ENCODE data around the gene VPS29.

VPS29 gene

GRCh38 chr12:110501752-110502738 is at the start of gene VPS29, which contains the start of gene RAD9B:
Gene VPS29, minus strand, starts transcription at chr12:110502111. Its CDS starts 60 bp downstream, at chr12:110502051.
Gene RAD9B, plus strand, starts transcription at chr12:110502331. Its CDS starts 7 bp downstream, at chr12:110502338.
- no peak for TF ChIP-seq CTCF (conservative IDR thresholded peaks at IDR 0.05; ENCODE audit: control insufficient read depth, insufficient read depth, low read depth, low read length)

GRCh38 chr12:110550981-110551380 is 49.1 kb upstream of the VPS29 start:
- DNase-seq (ENCODE audit: low read depth), result no peak
- no peak overlapping the region for H3K4me3 ChIP-seq (ENCODE audit: control insufficient read depth, low read depth, low read length)
- TF ChIP-seq CTCF (conservative IDR thresholded peaks at IDR 0.05; ENCODE audit: control insufficient read depth, insufficient read depth, low read depth, low read length), result no peak

More at GRCh38 chr12:110501752-110502738, at the start of gene VPS29, which contains the start of gene RAD9B:
- peak; percentile 98 for DNase-seq (ENCODE audit: low read depth)
- H3K4me3 ChIP-seq (ENCODE audit: control insufficient read depth, low read depth, low read length), result peak within 1 kb of the TSS; percentile 98

GRCh38 chr12:110549716-110550115 is 47.8 kb upstream of the VPS29 start:
- no peak for TF ChIP-seq CTCF (conservative IDR thresholded peaks at IDR 0.05; ENCODE audit: control insufficient read depth, insufficient read depth, low read depth, low read length)
- no peak for DNase-seq (ENCODE audit: low read depth)
- H3K4me3 ChIP-seq (ENCODE audit: control insufficient read depth, low read depth, low read length), result no peak overlapping the region

GRCh38 chr12:110548678-110549077 is 46.8 kb upstream of the VPS29 start:
- no peak overlapping the region for H3K4me3 ChIP-seq (ENCODE audit: control insufficient read depth, low read depth, low read length)
- TF ChIP-seq CTCF (conservative IDR thresholded peaks at IDR 0.05; ENCODE audit: control insufficient read depth, insufficient read depth, low read depth, low read length), result no peak
- DNase-seq (ENCODE audit: low read depth), result peak; percentile 89

GRCh38 chr12:110547090-110547489 is 45.2 kb upstream of the VPS29 start:
- DNase-seq (ENCODE audit: low read depth), result no peak
- no peak for TF ChIP-seq CTCF (conservative IDR thresholded peaks at IDR 0.05; ENCODE audit: control insufficient read depth, insufficient read depth, low read depth, low read length)
- no peak overlapping the region for H3K4me3 ChIP-seq (ENCODE audit: control insufficient read depth, low read depth, low read length)

GRCh38 chr12:110546339-110546738 is 44.4 kb upstream of the VPS29 start:
- no peak for TF ChIP-seq CTCF (conservative IDR thresholded peaks at IDR 0.05; ENCODE audit: control insufficient read depth, insufficient read depth, low read depth, low read length)
- peak; percentile 96 for DNase-seq (ENCODE audit: low read depth)
- H3K4me3 ChIP-seq (ENCODE audit: control insufficient read depth, low read depth, low read length), result no peak overlapping the region

Measured in fibroblast of mammary gland (primary cell).